Right hindlimb (tissue), 1 donor: ENCODE measurements around the gene FBXO42.
"Not testable (repeated sequence)": the region's sequence is repeated elsewhere in the genome, so short reads cannot be mapped to it uniquely, and the experiment has no call there.

Experiments used
- DNase-seq: peaks from one replicate; pipeline ENCODE4 v3.0.0-alpha.2; 2018

Gene FBXO42

DNA sequence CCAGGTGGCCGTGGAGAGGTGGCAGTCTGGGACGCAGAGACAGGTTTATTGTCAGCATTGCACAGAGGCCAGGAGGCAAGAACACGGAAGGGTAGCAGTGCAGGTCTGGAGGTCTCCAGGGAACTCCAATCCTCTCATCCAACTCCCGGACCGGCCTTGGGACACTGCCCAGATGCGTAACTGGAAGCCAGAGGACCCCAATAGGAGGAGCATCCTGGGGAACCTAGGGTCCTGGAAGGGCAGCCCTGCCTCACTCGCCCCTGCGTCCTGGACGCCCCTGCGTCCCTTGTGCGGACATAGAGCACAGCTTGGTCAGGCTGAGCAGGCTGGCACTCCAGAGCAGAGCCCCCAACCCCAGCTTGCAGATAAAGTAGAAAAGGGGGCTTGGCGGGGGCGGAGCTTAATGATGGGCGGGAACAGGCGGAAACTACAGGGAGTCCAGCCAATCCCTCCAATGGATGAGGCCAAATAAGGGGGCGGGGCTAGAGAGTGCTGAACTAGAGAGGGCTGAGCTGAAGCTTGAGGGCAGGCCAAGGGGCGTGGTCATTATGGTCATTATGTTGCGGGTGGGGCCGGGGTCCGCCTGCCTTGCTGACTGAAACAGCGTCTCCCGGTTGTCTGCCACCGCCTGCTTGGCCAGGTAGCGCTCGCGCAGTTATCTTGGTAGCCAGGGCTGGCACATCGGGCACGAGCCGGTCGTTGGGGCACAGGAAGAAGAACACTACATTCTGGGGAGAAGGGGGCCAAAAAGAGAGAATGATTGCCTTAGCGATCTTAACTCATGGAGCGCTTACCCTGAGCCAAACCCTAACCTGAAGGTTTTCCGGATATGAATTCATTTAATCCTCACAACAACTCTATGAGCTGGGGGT is 136.2 kb downstream of the FBXO42 start:
- DNase-seq, result peak; percentile 91

DNA sequence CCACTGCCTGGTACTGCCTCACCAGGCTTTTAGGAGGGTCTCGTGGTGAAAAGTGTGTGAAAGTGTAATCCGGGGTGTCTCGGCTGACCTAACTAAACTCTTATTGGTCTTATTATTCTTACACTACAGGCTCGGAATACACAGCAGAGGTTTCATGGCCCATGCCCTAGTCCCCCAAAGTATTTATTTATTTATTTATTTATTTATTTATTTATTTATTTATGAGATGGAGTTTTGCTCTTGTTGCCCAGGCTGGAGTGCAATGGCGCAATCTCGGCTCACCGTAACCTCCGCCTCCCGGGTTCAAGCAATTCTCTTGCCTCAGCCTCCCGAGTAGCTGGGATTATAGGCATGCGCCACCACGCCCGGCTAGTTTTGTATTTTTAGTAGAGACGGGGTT is 137.0 kb downstream of the FBXO42 start:
- not testable (repeated sequence) for DNase-seq

DNA sequence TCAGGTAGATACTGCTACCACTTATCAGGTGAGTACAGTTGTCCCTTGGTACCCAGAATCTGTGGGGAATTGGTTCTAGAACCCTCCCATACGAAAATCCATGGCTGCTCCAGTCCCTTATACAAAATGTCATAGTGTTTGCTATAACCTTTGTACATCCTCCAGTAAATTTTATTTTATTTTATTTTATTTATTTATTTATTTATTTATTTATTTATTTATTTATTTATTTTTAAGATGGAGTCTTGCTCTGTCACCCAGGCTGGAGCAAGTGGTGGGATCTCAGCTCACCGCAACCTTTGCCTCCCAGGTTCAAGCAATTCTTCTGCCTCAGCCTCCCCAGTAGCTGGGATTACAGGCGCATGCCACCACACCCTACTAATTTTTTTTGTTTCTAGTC is 138.7 kb downstream of the FBXO42 start:
- not testable (repeated sequence) for DNase-seq

DNA sequence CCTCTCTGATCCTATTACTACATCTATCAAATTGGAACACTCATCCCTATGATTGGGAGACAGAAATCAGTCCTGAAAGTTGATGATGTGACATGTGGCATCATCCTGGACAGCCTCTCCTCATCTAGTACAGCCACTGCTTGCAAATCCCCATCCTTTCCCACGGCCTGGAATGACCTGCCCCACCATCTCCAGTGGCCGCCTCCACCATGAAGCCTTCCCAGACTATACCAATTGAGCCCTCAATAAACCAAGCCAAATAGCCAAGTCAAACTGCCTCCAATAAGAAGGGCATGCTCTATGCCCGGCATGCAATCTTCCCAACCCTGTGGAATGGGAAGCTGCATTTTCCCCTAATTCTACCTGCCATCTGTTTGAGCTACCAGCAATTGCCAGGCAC is 139.3 kb downstream of the FBXO42 start:
- no peak for DNase-seq

DNA sequence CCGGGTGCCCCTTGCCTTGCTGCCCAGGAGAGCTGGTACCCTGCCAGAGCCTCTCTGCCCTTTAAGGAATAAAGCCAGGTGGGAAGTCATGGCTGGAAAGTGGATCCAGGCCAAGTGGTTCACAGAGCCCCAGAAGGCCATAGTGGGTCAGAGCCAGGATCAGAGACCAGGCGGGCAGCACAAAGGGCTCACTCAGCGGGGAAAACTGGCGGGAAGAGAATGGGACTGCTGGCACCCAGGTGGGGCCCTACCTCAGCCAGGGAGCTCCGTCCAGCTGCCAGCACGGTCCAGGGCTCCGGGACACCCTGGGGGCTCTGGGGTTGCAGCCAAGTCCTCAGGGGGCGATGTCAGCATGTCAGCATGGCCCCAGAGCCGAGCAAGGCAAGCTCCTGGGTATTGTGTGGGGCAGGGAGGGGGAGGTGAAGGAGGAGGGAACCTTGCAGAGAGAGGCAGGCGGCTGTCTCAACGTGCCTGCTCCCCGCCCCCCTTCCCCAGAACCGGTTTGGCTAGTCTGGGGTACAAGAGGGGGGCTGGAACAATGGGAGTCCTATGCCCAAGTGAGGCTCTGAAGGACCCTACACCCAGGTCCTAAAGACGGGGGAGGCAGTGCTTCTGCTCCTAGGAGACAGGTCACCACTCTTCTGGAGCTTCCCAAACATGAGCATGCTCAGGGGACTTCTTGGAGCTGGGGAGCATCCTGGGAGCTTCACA is 139.9 kb downstream of the FBXO42 start, which contains the start of gene ARHGEF19:
Gene ARHGEF19 (minus strand): TSS at position 402 of the 711 bp plus-strand sequence. CDS start 3,598 bp downstream, outside the sequence.
- no peak for DNase-seq

DNA sequence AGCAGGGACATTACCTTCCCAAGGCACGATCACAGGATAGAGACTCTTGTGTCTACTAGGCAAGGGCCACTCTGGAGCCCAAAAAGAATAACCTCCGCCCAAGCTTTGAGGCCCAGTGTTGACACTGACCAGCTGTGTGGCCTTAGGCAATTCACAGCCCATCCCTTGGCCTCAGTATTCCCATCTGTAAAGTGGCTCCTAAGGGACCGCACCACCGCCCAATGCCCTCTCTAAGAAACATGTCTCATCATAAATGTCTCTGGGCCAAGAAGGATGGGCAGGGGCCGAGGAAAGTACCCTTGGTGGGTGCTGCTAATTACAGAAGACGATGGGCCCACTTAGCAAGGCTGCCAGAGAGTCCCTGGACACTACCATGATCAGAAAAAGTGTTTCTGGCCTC is 140.5 kb downstream of the FBXO42 start:
- no peak for DNase-seq

DNA sequence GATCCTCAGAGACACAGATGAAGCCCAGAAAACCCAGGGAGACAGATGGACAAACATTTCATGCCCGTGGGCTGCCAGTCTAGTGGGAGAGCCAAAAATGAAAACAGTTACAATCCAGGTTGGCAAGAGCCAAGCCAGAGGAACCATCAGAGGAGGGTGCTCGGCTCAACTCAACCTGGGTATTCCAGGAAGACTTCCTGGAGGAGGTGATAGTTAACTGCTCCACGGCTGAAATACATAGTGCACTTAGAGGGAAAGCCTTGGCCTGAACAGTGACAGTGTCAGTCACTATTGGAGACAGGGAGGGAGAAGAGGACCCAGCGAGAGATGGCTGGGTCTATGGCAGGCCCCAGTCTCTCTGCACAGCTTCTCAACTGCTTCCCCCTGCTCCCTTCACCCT is 141.7 kb downstream of the FBXO42 start:
- DNase-seq, result no peak

DNA sequence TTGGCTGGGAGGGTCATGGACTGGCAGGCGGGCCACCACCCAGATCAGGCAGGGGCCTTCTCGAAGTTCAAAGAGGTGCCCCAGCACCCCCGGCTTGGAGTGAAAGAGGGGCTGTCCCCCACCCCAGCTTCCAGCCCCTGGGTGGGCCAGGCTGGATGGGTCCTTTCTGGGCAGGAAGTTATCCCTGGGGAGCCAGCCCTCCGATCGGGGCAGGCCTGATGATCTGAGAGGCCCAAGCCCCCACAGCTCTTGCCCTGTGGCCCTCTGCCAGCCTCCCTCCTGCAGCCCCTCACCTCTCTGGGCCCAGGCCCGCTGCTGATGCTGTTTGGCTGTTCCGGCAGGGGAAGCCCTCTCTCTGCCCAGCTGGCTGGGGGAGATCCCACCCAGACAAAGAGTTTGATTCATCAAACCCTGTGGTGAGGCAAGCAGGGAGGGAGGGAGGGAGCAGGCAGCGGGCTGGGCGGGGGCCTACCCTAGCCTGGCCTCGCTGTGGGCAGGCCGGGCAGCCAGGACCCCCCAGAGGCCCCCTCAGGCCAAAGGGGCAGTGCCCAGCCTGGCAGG is 142.4 kb downstream of the FBXO42 start:
- DNase-seq, result peak; percentile 71

DNA sequence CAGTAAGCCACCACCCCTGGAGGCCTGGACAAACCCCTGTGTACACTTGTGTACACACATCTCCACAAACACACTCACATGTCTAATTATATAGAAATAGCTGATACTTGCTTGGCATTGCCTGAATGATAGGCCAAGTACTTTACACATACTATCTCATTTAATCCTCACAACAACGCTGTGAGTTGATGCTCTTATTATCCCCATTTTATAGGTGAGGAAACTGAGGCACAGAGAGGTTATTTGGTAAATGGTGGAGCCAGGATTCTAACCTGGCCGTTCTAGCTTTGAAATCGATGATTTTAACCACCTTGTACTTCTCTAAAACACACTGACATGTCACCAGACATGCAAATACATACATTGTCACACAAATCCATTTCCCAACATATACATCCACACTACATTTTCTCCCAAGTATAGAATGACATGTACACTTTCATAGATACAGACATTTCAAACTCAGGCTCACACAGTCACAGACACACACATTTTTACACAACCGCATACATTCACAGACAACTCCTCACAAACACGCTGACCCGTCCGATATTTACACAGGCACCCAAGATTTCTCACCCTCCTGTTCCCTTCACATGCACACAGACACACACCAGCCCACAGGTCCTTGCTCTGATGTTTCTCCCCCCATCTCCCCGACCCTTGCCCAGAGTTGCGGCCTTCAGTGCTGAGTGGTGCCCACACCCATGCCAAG is 143.0 kb downstream of the FBXO42 start:
- no peak for DNase-seq

DNA sequence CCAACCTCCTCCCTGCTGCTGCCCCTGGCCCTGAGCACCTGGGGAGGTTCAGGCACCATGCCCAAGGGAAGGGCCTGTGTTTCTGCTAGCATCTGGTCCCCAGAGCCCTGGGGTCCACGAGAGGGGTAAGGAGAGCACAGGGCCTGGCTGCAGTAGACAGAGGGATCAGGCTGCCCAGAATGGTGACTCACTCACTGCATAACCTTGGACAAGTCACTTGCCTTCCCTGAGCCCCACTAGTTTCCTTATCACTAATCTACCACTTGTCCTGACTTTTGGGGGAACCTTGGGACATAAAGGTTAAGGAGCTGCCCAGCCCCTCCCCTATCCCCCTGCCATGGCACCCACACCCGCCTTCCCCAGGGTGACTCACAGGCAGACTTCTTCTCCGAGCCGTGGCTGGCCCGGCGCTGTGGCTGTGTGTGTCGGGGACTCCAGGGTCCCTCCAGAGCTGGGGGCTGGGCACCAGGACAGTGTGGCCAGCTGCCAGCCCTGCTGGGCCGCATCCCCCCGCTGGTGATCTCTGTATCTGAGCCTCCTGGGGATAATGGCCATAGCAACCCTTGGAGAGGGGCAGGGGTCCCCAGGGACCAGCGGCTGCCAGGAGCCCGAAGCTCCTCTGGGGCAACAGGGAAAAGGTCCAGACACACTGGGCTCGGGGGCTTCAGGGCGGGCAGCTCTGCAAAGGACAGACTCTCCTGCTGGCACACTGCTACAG is 143.9 kb downstream of the FBXO42 start:
- no peak for DNase-seq

DNA sequence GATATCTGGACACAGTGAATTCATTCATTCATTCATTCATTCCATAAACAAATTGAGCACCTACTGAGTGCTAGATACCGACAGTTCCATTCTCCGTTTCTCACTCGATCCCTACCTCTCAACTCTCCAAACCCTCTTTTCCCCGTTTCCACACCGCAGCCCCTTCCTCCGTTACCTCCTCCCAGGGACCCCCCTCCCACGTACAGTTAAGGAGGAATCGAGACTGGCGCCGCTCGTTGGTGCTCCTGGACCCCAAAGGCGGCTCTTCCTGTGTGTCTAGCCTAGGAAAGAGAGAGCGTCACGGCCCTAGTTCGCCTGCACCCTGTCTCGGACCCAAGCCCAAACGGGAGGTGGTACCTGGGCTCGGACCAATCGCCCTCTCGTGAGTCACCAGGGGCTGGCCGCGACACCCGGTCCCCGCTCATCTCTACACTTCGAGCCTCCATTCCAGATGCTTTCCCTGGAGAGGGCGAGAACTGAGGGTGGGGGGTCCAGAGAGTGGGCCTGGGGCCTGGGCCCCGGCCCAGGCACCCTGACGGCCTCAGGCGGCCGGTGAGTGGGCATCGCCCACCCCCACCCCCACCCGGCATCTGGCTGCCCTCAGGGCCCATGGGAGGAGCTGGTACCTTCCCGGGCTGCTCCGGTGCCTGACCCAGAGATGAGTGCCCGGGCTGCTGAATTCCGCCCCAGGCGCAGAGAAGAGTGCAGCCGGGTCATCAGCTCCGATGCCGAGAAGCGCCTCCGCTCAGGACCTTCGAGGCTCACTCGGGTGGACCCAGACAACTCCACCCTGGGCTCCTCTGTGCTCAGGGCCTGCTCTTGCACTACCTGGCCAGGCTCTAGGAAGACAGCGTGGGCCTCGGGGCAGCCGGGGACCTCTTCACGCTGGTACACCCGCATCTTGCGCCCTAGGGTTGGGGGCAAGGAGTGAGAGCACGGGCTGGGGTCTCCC is 144.7 kb downstream of the FBXO42 start:
- DNase-seq, result no peak

DNA sequence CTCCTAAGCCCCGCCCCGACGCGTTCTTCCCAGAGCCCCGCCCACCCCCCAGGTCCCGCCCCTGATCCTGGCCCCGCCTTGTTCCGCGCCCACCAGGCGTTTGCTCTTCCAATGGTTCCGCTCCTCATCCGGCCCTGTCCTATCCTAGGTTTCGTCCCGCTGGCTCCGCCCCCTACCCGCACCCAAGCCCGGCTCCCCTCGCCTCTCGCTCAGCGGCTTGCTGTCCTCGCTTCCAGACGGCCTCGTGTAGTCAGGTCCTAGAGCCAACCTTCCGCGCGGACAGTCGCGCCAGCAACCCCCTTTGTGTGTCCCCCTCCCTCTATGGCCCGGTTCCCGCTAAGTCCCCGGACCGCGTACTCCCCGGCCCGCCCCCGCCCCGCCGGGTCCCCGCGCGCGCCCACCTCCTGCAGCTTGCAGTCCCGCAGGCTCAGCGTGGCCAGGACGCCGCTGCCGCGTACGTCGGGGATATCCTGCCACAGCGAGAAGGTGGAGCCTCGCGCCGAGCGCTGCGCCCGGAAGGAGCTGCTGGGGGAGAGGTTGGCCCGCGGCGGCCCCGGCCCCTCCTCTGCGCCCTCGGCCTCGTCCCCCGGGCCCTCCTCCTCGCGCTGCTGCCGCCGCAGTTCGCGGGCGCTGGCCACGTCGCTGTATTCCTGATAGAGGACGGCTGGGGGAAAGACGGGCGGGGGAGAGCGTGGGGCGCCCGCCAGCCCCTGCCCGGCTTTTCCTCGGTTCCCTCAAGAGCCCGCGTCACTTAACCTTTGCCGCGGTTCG is 145.5 kb downstream of the FBXO42 start:
- peak; percentile 98 for DNase-seq

DNA sequence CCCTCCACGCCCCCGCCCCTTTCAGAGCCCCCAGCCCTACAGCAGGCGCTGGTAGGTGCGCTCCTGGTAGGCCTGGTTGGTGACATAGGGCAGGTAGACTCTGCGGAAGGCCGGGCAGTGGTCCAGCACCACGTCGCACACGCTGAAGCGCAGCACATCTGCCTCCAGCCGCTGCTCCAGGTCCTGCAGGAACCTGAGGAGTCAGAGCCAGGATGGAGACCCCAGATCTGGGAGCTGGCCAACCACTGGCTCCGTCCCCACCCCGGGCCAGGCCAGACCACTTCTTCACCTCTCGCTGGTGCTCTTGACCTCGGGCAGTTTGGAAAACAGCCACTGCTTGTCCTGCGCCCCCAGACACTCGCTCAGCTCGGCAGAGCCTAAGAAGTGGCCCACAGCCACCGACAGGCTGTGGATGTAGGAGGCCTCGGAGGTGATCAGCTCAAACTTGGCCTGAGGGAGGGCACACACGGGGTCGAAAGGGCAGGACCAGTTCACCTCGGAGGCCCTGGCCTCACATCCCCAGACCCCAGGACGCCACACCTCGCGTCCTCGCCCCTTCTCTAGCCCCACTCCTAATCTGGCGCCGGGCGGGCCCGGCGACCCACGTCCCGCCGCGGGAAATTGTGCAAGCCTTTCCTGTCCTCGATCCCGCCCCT is 146.3 kb downstream of the FBXO42 start:
- DNase-seq, result peak; percentile 61

DNA sequence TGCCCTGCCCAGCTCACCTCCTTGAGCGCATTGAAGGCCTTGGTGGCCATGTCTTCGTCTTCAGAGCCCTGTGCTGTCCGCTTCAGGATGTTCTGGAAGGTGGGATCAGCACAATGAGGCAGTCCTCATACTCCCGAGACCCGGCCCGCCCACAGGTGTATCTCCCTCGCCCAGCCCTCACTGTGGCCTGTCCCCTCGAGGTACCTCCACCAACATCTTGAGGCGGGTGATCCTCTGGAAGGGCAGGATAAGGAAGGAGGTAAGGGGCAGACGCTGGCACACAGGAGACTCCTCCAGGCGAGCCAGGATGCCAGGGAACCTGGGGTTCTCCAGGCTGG is 147.0 kb downstream of the FBXO42 start:
- DNase-seq, result no peak

DNA sequence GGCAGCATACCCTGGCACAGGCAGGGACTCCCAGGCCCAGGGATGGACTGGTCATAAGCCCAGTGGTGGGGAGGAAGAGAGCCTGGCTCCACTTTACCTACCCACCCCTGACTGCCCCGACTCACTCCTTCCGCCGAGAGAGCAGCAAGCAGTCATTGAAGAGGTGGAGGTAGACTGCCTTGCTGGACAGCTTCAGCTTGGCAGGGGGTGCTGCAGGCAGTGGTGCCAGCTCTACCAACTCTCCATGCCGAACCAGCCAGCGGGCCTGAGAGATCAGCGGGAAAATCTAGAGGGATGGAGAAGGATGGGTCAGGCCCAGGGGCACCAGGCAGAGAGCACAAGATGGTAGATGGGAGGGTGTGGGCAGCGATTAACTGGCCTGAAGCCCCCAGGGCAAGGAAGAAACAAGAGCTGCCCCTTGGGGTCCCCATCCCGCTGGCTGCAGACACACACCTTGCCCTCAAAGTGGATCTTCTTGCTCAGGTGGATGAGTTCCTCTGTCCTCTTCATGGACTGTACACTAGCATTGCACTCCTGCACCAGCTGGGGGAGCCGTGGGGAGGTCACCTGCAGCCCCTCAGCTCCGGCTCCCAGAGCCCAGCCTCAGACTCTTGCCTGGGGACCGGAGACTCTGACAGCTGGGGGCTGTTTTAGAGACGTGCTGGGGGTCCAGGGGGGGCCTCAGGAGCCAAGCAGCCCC is 147.5 kb downstream of the FBXO42 start:
- no peak for DNase-seq

DNA sequence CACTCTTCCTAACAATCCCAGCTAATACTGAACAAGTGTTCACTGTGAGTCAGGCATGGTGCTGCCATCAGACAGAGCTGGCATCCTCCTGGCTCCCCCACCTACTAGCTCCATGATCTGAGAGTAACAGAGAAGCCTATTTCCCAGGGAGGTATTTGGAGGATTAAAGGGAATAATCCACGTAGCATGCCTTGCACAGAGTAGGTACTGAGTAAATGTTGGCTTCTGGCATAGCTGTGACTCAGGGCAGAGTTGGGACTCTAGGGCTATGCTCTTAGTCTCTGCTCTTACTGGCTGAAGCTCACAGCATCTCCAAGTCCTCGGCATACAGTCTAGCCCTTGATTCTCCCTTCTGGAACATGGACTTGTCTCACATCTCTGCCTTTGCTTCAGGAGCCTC is 148.1 kb downstream of the FBXO42 start:
- DNase-seq, result no peak

DNA sequence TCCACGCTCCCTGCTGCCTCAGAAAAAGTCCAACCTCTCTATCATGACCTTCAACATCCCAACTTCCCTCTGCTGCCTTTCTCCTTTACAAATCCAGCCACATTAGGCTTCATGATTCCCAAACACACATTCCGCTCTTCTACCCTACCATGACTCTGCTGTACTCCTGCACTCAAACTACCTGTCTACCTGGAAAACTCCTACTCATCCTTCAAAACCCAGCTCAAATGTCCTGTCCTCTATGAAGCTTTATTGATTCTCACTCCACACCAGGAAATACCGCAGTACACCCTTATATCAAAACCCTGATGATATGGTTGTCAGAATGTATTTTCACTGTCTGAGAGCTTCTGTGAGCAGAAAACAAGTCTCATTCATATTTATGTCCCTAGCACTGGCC is 148.7 kb downstream of the FBXO42 start:
- DNase-seq, result no peak

DNA sequence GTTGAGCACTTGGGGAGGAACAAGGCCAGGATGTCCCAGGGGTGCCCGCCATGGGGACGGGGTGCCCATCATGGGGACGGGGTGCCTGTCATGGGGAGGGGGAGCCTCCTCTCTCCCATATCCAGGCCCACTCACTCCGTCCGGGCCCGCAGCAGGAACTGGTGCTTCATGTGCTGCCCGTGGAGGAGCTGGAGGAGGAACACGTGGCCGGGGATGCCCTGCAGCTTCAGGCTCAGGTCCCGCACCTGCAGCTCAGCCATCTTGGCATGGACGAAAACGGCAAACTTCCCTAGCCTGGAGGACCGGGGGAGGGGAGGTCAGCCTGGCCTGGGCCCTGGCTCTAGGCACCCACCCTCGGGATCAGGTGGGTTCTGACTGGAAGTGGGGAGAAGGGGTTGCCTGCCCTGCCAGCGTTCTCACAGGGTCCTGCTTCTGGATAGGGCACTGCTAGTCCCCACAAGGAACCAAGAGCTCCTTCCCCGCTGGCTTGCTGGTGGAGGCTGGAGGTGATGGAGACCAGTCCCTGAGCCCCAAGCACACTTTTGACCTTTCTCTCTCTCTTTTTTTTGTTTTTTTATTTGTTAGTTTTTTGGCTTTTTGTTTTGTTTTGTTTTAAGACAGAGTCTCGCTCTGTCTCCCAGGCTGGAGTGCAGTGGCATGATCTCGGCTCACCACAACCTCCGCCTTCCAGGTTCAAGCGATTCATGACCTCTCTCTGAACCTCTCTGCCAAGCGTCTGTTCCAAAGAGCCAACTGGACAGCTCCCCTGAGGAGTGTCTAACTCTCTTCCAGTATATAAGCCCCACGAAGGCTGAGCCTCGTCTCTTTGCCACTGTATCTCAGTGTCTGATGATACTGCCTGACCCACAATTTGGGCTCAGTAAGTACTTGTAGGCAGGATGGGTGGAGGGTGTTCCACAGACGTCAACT is 149.7 kb downstream of the FBXO42 start:
- no peak for DNase-seq
